Ishikawa (cell line): ENCODE results near the gene IL17RD.

Source experiments
- CEBPB ChIP-seq: IDR thresholded peaks from 2 replicates; pipeline ENCODE4 v1.6.1; 2012
- CREB1 ChIP-seq: IDR thresholded peaks from 2 replicates; pipeline ENCODE4 v1.6.1; 2012; ENCODE audit warnings: low read depth
- EGR1 ChIP-seq: IDR thresholded peaks from 2 replicates; pipeline ENCODE4 v1.6.1; 2012
- EP300 ChIP-seq: IDR thresholded peaks from 2 replicates; pipeline ENCODE4 v1.6.1; 2012; ENCODE audit warnings: borderline replicate concordance
- FOXM1 ChIP-seq: IDR thresholded peaks from 2 replicates; pipeline ENCODE4 v1.6.1; 2012; ENCODE audit warnings: low read depth, borderline replicate concordance
- MAX ChIP-seq: IDR thresholded peaks from 2 replicates; pipeline ENCODE4 v1.6.1; 2012
- NFIC ChIP-seq: IDR thresholded peaks from 2 replicates; pipeline ENCODE4 v1.6.1; 2012
- RAD21 ChIP-seq: IDR thresholded peaks from 2 replicates; pipeline ENCODE4 v1.6.1; 2012; ENCODE audit warnings: low read depth
- REST ChIP-seq: IDR thresholded peaks from 2 replicates; pipeline ENCODE4 v1.6.1; 2012; ENCODE audit warnings: low read depth, mild to moderate bottlenecking
- TAF1 ChIP-seq: IDR thresholded peaks from 2 replicates; pipeline ENCODE4 v1.6.1; 2012; ENCODE audit warnings: low read depth, mild to moderate bottlenecking
- TCF12 ChIP-seq: IDR thresholded peaks from 2 replicates; pipeline ENCODE4 v1.6.1; 2012; ENCODE audit warnings: low read depth
- TEAD4 ChIP-seq: IDR thresholded peaks from 2 replicates; pipeline ENCODE4 v1.6.1; 2012
- USF1 ChIP-seq: IDR thresholded peaks from 2 replicates; pipeline ENCODE4 v1.6.1; 2012
- YY1 ChIP-seq: IDR thresholded peaks from 2 replicates; pipeline ENCODE4 v1.6.1; 2012; ENCODE audit warnings: low read depth
- ZBTB7A ChIP-seq: IDR thresholded peaks from 2 replicates; pipeline ENCODE4 v1.6.1; 2012; ENCODE audit warnings: low read depth

IL17RD gene

GRCh38 chr3:57141719-57142410 lies 23.3 kb downstream of the IL17RD start:
- TF ChIP-seq MAX: no peak

- TF ChIP-seq TCF12: no peak
- no peak for TF ChIP-seq YY1
These were observed 24.3 kb downstream of the IL17RD start for GRCh38 chr3:57140894-57141293.

GRCh38 chr3:57135964-57136719 lies 29.0 kb downstream of the IL17RD start:
- TF ChIP-seq ZBTB7A (no peak), MAX (no peak), CREB1 (no peak), USF1 (no peak), RAD21 (no peak), EGR1 (no peak), NFIC (no peak), TCF12 (no peak), REST (no peak), CEBPB (no peak), YY1 (no peak), TAF1 (no peak), FOXM1 (no peak), TEAD4 (no peak), EP300 (no peak)

- TF ChIP-seq EP300 (no peak), ZBTB7A (no peak), FOXM1 (no peak), TCF12 (no peak), CREB1 (no peak), YY1 (no peak)
These were observed 32.0 kb downstream of the IL17RD start for GRCh38 chr3:57133157-57133556.

GRCh38 chr3:57132674-57133073 lies 32.5 kb downstream of the IL17RD start:
- no peak for TF ChIP-seq TAF1

GRCh38 chr3:57131210-57131588 lies 34.0 kb downstream of the IL17RD start:
- TF ChIP-seq MAX: no peak
- TF ChIP-seq TEAD4: no peak
- TF ChIP-seq TAF1: no peak
- TF ChIP-seq EP300: no peak
- TF ChIP-seq REST: no peak
- no peak for TF ChIP-seq RAD21
- no peak for TF ChIP-seq NFIC

- no peak for TF ChIP-seq MAX
- TF ChIP-seq CEBPB: no peak
- TF ChIP-seq NFIC: no peak
- no peak for TF ChIP-seq EGR1
These were observed 34.5 kb downstream of the IL17RD start for GRCh38 chr3:57130571-57131209.
